A673 (cell line): Measurements from ENCODE around the gene KRT27.

Source experiments
- EZH2 ChIP-seq: fragments of 200-600 bp; sonication (generic); IDR thresholded peaks from 2 replicates; pipeline ENCODE4 v1.6.1; 2017; ENCODE audit warnings: borderline replicate concordance, low read depth, mild to moderate bottlenecking, mixed read lengths, antibody characterized with exemption, low read length; ENCODE audit not compliant: poor library complexity, severe bottlenecking
- TF ChIP-seq, protein P1 (sequence below): fragments of 300-800, 200-600 bp; sonication (generic); conservative IDR thresholded peaks from 2 replicates; pipeline ENCODE4 v1.5.1; 2017; ENCODE audit warnings: low read depth, mild to moderate bottlenecking, antibody characterized with exemption, low read length, moderate library complexity, mixed read lengths

DNA sequence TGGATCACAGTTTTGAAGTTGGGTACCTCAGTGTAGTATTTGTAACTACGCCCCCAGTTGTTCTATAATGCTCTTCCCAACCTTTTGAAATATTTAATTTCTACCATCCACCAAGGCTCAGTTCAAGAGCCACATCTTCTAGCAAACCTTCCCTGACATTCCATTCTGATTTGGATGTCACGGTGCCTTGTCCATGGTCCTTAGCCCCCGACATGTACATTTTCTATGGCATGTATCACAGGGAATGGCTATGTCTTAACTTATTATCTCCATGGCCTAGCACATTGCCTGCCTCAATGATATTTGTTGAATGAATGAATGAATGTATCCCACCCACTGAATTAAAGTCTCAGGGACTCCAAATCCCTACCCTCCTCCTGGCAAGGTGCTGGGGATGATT is 23.8 kb upstream of the KRT27 start:
- TF ChIP-seq, protein P1, sequence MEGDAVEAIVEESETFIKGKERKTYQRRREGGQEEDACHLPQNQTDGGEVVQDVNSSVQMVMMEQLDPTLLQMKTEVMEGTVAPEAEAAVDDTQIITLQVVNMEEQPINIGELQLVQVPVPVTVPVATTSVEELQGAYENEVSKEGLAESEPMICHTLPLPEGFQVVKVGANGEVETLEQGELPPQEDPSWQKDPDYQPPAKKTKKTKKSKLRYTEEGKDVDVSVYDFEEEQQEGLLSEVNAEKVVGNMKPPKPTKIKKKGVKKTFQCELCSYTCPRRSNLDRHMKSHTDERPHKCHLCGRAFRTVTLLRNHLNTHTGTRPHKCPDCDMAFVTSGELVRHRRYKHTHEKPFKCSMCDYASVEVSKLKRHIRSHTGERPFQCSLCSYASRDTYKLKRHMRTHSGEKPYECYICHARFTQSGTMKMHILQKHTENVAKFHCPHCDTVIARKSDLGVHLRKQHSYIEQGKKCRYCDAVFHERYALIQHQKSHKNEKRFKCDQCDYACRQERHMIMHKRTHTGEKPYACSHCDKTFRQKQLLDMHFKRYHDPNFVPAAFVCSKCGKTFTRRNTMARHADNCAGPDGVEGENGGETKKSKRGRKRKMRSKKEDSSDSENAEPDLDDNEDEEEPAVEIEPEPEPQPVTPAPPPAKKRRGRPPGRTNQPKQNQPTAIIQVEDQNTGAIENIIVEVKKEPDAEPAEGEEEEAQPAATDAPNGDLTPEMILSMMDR = no peak
- no peak for TF ChIP-seq EZH2
